Forelimb muscle (tissue), 1 donor: ENCODE results near the gene ULK4. TPM values are rescaled to one million over a fixed set of nuclear protein-coding genes. Genes with fewer than 3 reads are reported as not detected.
"Not testable (repeated sequence)": the region's sequence is repeated elsewhere in the genome, so short reads cannot be mapped to it uniquely, and the experiment has no call there.

ENCODE experiments used
- DNase-seq: peaks from one replicate; pipeline ENCODE4 v3.0.0-alpha.2; 2013; ENCODE audit warnings: low read depth
- polyA plus RNA-seq: library from polyadenylated mRNA; unstranded; fragments of 120-200 nt; gene quantifications from one replicate; pipeline ENCODE4 v1.2.1, GENCODE V29; 2013; ENCODE audit not compliant: insufficient read length

ULK4 gene
- polyA plus RNA-seq, 1 donor = 2.4 TPM

- no peak for DNase-seq
Observed at GRCh38 chr3:41768363-41768762, 193.5 kb downstream of the ULK4 start.

DNA sequence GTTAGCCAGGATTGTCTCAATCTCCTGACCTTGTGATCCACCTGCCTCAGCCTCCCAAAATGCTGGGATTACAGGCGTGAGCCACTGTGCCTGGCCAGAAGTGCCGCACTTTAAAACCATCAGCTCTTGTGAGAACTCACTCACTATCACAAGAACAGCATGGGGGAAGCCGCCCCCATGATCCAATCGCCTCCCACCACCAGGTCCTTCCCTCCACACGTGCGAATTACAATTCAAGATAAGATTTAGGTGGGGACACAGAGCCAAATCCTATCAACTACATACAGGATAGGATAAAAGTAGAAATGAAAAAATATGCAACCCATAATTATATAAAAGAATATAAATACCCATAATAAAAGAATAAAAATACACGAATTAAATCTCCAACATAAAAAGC lies 199.0 kb downstream of the ULK4 start:
- DNase-seq = not testable (repeated sequence)

- DNase-seq = no peak
Observed at GRCh38 chr3:41753651-41754050, 208.3 kb downstream of the ULK4 start.

DNA sequence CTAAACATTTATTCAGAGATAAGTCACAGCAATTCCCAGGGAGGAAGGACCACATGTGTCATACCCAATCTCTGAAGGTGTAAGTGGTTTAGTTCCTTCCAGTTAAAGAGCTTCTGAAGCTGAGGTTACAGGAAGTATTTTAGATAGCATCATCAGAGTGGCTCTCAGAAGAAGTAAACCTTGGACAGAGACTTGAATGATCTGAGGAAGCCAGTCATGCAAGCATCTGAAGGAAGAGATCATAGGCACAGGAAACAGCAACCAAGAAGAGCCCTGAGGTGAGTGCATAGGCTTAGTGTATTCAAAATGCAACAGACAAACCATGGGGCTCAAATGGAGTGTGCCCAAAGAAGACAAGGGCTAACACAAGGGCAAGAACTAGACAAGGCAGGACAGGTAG lies 210.3 kb downstream of the ULK4 start:
- no peak for DNase-seq

- DNase-seq = no peak
Observed at GRCh38 chr3:41749988-41750387, 211.9 kb downstream of the ULK4 start.

DNA sequence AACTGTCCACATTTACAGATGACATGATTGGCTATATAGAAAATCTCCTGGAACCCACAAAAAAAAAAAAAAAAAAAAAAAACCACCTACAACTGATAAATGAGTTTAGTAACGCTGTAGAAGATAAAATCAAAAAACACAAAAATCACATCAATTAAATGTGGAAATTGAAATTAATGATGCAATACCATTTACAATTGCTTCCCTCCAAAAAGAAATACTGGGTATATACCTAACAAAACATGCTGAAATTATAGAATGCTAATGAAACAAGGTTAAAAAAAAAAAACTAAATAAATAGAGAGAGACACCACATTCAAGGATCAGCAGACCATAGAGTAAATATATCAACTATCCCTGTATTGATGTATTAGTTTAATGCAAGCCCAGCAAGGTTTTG lies 215.7 kb downstream of the ULK4 start:
- no peak for DNase-seq

DNA sequence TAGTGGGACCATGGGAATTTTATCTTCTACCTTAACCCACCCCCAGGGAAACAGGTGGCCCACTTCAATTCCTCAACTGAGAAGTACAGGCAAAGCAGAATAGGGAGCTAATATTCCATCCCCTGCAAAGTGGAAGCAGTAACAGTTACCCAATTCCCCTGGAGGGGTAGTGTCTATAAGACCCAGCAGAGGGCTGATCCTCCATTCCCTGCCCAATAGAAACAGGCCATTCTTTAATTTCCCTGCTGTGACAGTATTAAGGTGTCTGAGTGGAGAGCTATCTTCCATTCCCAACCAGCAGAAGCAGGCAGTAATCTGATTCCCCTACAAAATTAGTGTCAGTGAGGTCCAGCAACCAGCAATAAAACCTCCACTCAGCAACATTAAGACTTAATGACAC lies 219.8 kb downstream of the ULK4 start:
- no peak for DNase-seq

DNA sequence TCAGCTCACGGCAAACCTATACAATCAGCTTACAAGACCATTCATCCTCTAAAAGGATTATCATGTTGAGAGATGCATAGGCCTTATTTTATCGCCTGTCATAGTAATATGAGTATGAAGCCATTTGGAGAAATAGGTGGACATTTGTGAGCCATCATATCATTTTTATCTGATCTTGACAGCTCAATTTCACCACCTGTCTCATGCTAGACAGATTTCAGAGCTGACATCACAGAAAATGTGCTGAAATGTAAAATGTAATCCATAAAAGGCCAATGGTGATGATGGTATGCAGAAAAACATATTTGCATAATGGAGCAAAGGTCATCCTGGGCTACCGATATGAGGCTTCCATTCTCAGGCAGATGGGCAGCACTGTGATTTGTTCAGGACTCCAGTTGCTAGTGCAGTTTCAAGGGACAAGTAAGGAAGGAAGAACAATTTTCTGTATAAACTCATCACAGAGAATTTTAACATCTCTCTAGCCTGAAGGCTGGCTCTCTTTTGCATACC lies 221.5 kb downstream of the ULK4 start:
- DNase-seq = no peak

GRCh38 chr3:41726891-41727290 lies 235.0 kb downstream of the ULK4 start:
- no peak for DNase-seq

- no peak for DNase-seq
Observed at GRCh38 chr3:41717641-41718040, 244.3 kb downstream of the ULK4 start.

DNA sequence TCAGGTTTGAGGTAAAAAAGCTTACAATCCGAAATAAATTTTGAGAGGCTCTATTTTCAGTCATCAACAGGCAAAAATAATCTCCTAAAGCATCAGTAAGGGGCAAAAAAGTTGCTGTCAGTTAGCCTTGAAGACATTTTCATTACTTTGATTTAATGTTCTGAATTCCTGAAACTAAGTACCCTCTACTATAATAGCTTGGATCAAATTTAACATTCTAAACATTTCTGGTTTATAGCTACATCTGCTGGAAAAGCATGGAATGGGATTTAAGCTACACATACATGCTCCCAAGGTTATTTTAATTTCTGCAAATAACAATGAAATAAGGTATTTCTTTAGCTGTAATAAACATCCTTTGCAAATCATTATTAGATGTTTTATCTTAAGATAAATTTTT lies 245.4 kb downstream of the ULK4 start:
- DNase-seq = peak; percentile 13

DNA sequence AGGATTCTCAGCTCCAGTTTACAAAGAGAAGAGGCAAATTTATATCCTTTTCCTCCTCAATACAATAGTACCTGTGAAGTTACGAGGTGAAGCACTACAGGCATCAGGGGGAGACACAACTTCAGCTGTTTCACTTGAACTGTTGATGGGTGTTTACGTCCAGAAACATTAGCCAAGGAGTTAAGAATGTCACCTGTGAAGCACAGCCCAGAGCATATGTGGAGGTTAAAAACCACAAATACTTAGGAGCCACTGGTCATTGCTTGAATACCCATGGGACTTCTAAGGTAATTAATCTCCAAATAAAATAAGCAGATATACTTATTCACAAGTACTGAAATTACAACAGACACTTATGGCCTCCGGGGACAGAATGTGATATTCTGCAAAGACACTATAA lies 246.5 kb downstream of the ULK4 start:
- DNase-seq = no peak

DNA sequence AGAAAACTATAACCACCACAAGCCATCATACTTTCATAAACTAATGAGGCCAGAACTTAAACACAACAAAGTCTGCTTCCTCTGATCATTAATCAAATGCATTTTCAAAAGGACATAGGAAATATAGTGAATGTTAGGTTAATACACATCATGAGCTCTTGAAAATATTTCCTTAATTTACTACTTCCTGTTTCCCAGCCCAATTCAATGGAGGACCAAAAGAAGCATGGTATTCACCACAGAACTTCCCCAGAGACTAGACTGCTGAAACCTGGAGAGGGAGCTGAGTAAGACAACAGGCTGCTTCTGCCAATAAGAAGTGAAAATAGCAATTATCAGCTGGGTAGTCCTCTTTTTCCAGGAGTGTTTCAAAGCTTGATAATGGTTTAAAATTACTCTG lies 250.3 kb downstream of the ULK4 start:
- no peak for DNase-seq

DNA sequence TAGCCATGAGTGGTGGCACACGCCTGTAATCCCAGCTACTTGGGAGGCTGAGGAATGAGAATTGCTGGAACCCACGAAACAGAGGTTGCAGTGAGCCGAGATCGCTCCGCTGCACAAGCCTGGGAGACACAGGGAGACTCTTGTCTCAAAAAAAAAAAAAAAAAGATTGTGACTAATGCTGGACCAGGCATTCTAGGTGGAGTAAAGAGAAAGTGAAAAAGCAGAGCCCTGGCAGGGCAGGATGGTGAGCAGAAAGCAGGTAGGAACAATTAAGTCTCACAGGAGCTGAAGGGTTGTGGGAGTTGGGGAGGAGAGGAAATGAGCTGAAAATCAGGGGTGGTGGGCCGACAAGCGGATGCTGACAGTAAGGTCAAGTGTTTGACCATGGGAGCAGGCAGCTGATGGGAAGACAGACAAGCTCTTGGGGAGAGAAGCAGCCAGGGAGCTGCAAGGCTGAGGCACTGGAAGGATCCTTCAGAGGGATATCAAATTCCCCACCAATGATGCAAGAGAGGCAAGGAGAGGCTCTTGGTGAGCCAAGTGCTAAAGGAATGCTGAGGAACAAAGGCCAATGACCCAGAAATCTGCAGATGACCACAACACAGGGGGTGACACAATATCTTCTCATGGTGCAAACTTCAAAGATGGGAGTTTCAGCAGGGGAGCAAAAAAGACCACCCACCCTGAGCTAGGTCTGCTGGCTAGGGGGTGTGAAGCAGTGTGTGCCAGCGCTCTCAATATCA lies 251.1 kb downstream of the ULK4 start:
- no peak for DNase-seq

GRCh38 chr3:41709213-41709612 lies 252.7 kb downstream of the ULK4 start:
- not testable (repeated sequence) for DNase-seq

DNA sequence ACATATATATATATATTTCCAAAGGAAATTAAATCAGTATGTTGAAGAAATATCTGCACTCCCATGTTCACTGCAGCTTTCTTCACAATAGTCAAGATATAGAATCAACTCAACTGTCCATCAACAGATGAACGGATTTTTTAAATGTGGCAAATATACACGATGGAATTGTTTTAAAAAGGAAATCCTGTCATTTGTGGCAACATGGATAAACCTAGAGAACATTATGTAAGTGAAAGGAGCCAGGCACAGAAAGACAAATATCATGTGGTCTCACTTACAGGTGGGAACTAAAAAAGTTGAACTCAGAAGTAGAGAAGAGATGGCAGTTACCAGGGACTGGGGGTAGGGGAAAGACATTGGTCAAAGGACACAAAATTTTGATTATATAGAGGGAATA lies 253.7 kb downstream of the ULK4 start:
- DNase-seq = no peak

- DNase-seq = no peak
Observed at GRCh38 chr3:41705893-41706292, 256.0 kb downstream of the ULK4 start.

DNA sequence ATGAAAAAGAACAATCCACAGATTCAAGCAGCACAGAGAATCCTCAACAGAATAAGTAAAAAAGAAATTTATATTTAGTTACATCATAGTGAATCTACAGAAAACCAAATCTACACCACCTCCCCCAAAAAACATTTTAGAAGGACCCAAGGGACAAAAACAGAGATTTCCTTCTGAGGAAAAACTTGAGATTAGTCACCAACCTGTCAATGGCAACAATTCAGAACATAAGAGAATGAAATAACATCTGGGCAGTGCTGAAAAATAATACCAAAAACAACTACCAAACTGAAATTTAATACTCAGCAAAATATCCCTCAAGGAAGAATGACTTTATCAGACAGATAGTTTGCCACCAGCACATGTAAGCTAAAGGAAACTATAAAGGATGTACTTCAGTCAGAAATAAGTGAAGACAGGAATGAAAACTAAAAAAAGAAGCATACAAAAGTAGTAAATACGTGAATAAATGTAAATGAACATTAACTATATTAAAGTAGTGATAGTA lies 260.7 kb downstream of the ULK4 start:
- no peak for DNase-seq

DNA sequence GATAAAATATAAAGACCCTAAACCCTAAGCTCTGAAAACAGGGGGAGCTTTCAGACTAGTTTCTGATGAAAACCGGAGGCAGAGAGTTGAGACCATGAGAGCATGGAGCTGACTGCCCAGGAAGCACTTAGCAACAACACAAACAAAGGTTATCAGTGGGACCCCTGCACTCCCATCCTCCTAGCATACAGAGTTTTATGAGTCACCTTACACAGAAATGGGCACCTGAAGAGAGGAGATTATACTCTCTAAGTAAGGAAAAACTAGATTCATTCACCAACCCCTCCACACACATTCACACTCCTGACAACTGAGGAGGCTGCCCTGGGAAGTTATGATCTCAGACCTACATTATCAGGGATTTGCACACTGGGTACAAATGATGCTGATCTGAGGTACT lies 261.7 kb downstream of the ULK4 start:
- no peak for DNase-seq

GRCh38 chr3:41698898-41699297 lies 263.0 kb downstream of the ULK4 start:
- no peak for DNase-seq

DNA sequence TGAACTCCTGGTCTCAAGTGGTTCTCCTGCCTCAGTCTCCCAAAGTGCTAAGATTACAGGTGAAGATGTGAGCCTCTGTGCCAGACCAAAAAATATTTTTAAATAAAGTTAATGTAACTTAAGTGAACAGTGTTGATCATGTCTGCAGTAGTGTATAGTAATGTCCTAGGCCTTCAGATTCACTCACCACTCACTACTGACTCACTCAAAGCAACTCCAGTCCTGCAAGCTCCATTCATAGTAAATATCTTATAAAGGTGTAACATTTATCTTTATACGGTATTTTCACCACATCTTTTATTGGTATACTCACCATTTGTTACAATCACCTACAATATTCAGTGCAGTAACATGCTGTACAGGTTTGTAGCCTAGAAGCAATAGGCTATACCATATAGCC lies 264.2 kb downstream of the ULK4 start:
- DNase-seq = no peak

DNA sequence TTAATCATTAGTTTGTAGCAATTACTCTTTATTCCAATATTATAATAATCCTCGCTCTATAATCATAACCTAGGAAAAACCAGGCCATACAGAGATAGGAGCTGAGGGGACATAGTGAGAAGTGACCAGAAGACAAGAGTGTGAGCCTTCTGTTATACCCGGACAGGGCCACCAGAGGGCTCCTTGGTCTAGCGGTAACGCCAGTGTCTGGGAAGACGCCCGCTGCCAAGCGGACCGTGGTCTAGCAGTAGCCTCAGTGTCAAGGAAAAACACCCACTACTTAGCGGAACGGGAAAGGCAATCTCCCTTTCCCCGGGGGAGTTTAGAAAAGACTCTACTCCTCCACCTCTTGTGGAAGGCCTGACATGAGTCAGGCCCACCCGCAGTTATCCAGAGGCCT lies 266.1 kb downstream of the ULK4 start:
- DNase-seq = not testable (repeated sequence)

DNA sequence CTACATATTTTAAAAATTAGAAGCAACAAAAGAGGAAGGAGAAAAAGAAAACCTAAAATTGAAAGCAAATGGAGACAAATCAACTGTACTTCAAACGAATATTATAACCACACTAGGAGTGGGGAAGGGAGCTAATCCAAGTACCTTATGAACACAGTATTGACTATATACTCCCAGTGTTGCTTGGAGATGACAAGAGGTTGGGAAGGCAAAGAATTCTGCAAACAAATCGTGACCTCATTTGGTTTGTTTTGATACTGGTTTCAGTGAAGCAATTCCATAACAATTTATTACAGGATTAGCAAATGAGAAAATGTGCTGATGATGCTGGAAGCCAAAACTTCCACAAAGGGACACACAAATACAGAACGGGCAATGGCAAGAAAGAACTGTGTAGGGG lies 268.1 kb downstream of the ULK4 start:
- no peak for DNase-seq
